Measurements from ENCODE around the gene REG4.
A peak's percentile ranks its signal among the peaks of the same experiment; 100 is the strongest.
"Not testable (repeated sequence)": the region's sequence is repeated elsewhere in the genome, so short reads cannot be mapped to it uniquely, and the experiment has no call there.

Gene REG4

DNA sequence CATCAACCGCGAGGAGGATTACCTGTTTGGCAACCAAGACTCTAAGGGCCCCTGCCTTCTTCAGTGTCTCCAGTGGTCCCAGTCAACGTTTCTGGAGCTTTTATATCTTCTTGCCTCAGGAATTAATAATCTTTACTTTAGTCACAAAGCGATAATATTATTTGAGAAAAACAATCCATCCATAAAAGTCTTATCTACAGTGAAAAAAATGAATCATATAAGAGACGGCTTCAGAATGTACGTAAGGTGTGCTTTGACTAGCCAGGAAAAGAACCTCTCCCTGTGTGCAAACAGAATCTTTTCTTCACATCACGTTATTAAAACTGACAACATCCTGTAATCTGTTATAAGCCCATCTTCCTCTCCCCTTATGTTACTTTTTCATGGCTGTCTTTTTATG, at the start of gene REG4:
TSS of gene REG4 (minus strand) at position 74 of the 400 bp plus-strand sequence. CDS start 2,691 bp downstream, outside the sequence.
- DNase-seq (ENCODE audit: low read depth in 2 of 2), result no peak

DNA sequence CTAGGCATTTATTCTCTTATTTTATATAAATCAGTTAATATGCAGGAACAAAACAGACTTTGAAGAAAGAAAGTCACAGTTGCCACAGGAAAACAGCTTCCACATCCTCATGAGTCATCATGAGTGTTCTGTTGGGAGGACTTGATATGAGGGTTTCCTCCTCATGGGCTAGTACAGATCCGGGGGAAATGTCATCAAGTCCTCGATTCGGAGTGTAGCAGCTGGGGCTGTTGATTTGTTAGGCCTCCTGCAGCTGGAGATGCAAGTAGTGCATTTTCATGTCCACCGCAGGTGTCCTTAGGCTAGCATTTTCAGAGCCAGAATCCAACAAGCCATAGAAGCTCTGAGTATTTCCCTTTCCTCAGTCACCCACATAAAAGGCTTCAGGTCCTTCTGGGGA, 48.4 kb upstream of the REG4 start:
- no peak for DNase-seq (ENCODE audit: low read depth in 2 of 2)

DNA sequence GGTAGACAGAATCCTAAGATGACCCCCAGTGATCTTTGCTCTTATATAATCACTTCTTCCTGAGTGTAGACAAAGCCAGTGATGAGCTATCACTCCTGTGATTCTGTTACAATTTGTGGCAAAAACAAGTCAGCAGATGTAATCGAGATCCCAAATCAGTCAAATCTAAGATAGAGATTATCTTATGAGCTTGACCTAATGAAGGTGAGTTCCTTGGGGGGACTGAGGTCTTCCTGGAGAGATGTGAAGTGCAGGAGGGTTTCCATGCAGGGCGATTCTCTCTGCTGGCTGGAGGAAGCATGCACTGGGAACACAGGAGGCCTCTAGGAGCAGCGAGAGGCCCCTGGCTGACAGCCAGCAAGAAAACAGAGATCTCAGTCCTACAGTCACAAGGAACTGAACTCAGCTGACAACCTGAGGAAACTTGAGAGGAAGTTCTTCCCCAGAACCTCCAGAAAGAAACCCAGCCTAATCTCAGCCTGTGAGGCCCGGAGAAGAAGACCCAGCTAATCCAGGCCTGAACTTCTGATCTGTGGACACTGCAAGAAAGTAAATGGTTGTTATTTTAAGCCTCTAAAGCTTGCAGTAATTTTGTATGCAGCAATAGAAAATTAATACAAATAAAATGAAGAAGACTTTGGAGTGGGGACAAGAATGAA, 47.4 kb upstream of the REG4 start:
- not testable (repeated sequence) for DNase-seq (ENCODE audit: low read depth in 2 of 2)

DNA sequence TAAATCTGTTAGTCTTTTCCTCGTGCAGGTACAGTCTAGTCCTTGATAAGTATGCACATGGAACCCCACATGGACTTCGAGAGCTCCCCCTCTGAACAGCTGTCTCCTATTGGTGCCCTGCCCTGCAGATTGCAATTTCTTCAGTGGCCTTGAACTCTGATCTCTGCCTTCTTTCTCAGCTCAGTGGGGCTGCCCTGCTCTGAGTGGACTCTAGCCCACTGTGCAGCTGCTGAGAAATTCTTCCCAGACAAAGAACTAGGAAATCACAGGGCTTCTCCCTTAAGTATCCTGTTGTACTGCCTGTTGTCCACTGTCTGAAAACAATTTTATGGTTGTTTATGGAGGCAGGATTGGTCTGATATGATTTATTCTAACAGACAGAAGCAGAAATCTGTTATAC, 46.9 kb upstream of the REG4 start:
- DNase-seq (ENCODE audit: low read depth in 2 of 2), result no peak

GRCh38 chr1:119853155-119853554, 41.9 kb upstream of the REG4 start:
- DNase-seq (ENCODE audit: low read depth in 2 of 2), result no peak

DNA sequence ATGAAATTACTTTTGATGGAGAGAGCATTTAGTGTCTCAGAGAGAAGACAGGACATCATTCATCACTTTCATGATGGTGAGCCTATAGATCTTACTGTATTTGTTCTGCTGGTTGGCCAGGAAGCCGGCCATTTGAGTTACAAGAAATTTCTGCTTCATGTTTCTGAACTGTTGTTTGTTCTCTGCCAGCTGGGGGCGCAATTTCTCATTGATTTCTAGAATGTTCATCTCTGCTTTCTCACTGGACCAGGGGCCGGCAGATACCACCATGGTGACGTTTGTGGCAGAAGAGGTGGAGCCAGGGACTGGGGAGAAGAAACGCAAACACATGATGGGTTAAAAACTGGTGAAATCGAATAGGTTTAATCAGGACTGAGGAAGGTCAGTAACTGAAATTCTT, 32.9 kb upstream of the REG4 start:
- not testable (repeated sequence) for DNase-seq (ENCODE audit: low read depth in 2 of 2)

DNA sequence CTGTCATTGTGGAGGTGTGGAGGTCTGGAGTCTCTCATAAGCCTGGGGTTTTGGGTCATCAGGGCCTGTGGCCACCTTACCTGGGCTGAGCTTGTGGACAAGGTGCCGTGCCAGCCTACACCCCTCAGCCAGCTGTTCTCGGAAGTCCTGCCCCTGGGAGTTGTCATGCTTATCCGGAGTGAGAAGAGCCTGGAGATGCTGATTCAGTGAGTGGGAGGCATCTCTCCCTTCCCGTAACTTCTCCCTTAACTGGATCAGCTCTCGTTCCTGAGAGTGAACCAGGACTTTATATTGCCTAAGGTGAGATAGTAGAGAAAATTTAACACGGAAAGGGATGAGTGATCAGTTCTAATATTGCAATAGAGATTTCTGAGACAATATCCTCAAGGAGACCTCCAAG, 30.0 kb upstream of the REG4 start:
- DNase-seq (ENCODE audit: low read depth in 2 of 2), result no peak

DNA sequence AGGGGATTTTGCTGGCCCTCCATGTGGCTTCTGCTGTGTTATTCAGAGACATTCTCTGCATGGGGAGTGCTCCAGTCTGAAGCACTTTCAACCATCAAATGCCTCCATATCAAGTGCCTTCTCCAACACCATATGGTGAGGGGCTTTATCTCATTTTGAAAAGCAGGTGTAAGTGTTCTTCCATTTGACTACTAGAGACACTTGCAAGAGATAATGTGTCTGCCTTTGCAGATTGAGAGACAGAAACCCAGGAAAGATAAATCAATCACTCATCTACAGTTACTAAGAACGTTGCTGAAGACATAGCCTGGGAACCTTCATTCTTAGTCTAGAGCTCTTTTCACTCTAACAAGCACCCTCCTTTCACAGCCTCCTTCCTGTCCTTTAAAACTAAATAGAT, 29.5 kb upstream of the REG4 start:
- no peak for DNase-seq (ENCODE audit: low read depth in 2 of 2)

GRCh38 chr1:119838236-119838635, 27.0 kb upstream of the REG4 start:
- DNase-seq (ENCODE audit: low read depth in 2 of 2), result no peak

DNA sequence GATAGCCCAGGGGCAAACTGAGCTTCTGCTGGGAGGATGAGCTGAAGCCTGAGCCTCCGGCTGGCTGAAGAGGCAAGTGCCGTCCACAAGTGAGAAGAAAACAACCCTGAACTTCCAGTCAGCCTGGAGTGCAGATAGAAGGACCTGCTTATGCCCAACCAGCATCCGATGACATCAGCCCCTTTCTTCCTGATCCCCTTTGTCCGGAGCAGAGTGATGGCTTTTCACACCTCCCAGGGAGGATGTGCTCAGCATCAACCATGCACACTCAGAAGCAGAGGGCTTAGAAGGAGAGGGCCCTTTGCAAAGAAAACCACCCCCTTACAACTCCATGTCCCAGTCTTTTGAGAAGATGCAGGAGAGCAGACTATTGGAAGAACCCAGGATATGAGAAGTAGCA, 23.7 kb upstream of the REG4 start:
- no peak for DNase-seq (ENCODE audit: low read depth in 2 of 2)

GRCh38 chr1:119831027-119831426, 19.8 kb upstream of the REG4 start:
- DNase-seq (ENCODE audit: low read depth in 2 of 2), result no peak

- DNase-seq (ENCODE audit: low read depth in 2 of 2), result no peak
Measured at GRCh38 chr1:119829625-119830024, 18.4 kb upstream of the REG4 start.

- DNase-seq (ENCODE audit: low read depth in 2 of 2), result not testable (repeated sequence)
Measured at GRCh38 chr1:119829006-119829405, 17.7 kb upstream of the REG4 start.

GRCh38 chr1:119828266-119828665, 17.0 kb upstream of the REG4 start:
- DNase-seq (ENCODE audit: low read depth in 2 of 2), result no peak

DNA sequence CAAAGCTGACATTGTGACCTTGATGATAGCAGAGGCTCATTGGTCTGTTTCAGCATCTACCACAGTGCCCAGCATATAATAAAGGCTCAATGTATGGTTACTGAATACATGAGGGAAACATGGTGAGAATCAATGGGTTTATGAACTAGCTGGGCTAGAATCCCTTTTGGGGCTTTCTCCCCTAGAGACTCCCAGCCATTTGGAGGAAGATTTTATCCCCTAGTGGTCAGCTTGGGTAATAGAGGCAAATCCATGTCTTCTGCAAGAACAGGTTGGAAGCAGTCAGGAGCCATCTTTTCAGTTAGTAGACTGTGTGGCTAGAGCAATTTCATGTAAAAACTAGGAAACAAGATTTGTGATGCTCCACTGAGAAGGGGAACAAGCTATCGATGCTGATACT, 15.8 kb upstream of the REG4 start:
- DNase-seq (ENCODE audit: low read depth in 2 of 2), result no peak

GRCh38 chr1:119822406-119822805, 11.1 kb upstream of the REG4 start:
- no peak for DNase-seq (ENCODE audit: low read depth in 2 of 2)

- DNase-seq (ENCODE audit: low read depth in 2 of 2), result no peak
Measured at GRCh38 chr1:119818181-119818580, 6.9 kb upstream of the REG4 start.

DNA sequence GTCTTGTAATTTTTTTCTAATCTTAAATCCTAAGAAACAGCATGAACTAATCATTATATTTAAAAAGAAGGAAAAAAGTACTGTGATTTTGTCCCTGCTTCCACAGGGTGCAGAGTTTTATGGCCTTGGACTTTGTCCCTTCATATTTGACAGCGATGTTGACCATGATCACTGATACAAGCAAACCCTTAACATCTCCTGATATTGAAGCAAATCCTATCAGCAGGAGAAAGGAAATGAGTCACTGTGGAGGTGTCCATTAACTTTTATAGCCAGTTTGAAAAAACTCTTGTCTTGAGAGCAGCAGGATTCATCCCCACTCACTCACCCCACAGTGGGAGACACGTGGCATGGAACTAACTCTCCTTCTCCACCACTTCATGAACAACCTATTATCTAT, 5.1 kb upstream of the REG4 start:
- no peak for DNase-seq (ENCODE audit: low read depth in 2 of 2)

DNA sequence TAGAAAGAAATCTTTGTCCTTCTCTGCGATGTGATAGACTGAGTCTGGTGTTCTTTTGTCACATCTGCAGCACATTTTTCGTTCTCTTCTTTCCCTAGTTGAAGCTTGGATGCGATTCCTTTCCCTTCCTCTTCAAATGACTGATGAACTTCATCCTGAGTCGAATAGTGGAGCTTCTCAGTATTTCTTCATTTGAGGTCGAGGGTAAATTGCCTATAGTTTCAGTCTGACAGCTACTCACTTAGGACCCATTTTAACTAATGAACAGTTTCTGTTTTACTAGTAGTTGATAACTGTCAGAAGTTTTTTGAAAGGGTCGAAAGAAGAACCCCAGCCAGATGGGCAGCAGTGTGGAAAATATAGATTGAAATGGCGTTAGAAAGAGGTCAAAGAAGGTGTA, 4.7 kb upstream of the REG4 start:
- DNase-seq (ENCODE audit: low read depth in 2 of 2), result no peak

DNA sequence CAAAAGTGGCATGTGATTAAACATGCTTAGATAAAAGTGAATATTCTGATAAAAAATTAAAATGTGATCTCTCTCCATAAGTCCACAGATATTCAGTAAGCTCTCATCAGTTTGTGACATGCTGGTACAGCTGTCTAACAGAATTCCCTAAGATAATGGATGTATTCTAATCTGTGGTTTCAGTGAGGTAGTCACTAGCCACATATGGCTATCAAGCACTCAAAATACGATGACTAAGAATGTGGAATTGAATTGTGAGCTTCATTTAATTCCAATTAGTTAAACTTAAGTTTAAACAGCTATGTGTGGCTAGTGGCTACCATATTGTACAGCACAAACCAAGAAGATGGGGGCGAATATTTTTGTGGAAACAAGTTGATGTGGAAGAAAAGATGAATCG, 4.1 kb upstream of the REG4 start:
- DNase-seq (ENCODE audit: low read depth in 2 of 2), result no peak

DNA sequence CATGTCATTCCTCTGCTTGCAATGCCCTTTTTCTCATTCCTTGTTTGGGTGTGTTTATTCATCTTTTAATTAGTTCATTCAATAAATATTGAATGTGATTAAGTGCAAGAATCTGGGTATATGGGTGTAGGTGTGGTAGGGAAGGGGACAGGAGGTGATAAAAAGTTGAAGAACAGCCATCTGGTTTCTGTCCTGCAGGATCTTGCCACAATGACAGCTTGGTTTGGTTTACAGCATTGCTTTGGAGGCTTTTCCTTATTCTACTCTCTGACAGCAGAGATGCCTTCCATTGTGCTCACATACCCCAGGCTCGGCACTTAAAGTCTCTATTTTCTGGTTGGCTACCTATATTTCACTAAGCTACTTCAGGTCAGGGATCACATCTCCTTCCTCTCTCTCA, 3.0 kb upstream of the REG4 start:
- no peak for DNase-seq (ENCODE audit: low read depth in 2 of 2)

DNA sequence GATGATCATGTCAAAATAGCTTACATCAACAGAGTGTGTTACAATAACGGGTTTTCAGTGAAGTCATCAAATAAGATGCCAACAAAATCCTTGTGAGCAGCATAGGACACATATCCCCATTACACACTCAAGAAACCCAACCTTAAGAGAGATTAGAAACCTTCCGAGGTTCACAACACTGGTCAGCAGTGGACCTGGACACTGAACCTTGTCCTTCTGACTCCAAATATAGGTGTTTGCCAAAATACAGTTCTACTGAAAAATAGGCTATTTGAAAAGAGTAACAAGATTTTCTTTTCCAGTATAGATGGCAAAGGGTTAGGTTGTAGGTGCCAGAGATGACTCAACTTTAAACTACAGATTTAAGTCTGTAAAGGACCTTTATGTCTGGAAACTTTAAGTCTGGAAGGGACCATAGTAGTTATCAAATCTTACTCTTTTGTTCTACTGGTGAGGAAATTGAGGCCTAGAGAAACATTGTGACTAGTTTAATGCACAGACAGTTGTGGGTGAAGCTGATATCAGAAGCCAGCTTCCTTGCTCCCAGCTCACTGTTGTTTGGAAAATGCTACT, 811 bp upstream of the REG4 start:
- DNase-seq (ENCODE audit: low read depth in 2 of 2), result no peak

DNA sequence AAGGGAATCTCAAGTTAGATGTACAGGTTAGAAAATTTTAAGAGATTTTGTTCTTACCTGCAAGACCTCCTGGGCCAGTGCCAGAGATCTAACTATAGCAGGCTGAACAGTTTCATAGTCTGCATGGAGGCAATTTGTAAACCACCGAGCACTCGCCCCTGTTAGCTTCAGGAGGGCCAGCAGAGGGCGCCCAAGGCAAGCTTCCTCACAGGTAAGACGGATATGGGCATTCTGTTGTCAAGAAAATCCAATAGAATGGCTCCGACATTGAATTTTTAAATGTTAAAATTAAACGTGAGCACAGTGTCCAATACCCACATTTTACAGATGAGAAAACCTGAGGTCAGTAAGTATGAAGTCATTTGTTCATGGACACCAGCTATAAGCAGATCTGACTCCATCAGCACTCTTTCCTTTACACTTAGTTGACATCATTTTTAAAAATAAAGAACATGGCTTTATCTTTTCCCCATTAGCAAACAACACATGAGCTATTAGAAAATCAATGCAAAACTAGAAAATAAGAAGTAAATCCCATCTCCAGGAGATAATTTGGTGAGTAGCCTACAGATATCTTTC, 2.2 kb downstream of the REG4 start:
- peak; percentile 47 to 59 for DNase-seq (ENCODE audit: low read depth in 2 of 2)

- no peak for DNase-seq (ENCODE audit: low read depth in 2 of 2)
Measured at GRCh38 chr1:119808491-119808890, 2.8 kb downstream of the REG4 start.
